ENCODE measurements around the gene PLPP2. TPM values are rescaled to one million over a fixed set of nuclear protein-coding genes. Genes with fewer than 3 reads are reported as not detected.
A peak's percentile ranks its signal among the peaks of the same experiment; 100 is the strongest.

The PLPP2 gene
- total and polyA plus RNA-seq, 11 donors: 0.09 to 4.1 (median 0.99) TPM

DNA sequence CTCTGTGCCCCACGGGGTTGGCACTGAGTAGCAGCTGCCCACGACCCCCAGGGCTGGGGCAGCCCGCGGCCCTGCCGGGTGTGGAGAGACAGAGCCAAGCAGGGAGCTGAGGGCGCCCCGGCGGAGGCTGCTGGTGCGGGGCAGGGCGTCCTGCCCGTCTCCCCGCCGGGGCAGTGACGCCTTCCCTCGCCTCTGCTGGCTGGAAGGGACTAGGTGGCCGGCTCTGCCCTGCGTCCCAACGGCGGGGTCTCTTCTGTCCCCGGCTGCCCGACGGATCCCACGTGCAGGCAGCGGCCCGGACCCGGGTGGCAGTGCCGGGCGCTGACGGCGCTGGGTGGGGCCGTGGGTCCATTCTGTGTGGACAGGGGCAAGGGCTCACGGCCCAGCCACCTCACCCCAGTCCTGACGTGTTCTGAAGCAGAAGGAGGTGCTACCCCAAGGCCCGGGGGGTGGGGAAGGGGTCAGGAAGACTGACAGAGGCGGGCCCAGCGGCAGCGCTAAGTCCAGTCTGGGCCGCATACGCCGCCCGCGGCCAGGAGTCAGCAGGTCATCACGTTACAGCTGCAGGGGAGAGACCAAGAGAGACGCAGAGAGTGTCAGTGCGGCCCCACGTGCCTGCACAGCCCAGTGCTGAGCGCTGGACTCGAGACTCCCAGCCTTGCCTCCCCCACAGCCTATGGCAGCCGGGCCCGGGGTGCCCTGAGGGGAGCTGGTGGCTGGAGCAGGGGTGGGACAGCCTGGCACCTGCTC, 15.1 kb upstream of the PLPP2 start:
- H3K4me3 ChIP-seq: no peak overlapping the region
- TF ChIP-seq POLR2A (IDR thresholded peaks at IDR 0.05) (no peak), CTCF (IDR thresholded peaks at IDR 0.05) (no peak)
- 88 to 96% (median 93%) methylated on average over 12 to 50 of the region's 50 CpGs for WGBS, 4 donors
- H3K36me3 ChIP-seq: peaks cover 0 to 54% (median 46%) of the 10 kb centered on the region in 9 donors
- DNase-seq (peak in 1 of 5 donors; percentile 60), ATAC-seq (peak in 1 of 4 donors; percentile 8)
- no peaks in the 10 kb centered on the region for H3K9me3 ChIP-seq
- intact Hi-C loops (cut with DNase I): no loop called here
- H3K27me3 ChIP-seq: no peaks in the 10 kb centered on the region
- peaks cover 0 to 8% (median 0%) of the 10 kb centered on the region in 12 donors for H3K4me1 ChIP-seq
- peak overlapping the region in 4 of 12 donors; percentile 77 to 86 (median 82) for H3K27ac ChIP-seq

DNA sequence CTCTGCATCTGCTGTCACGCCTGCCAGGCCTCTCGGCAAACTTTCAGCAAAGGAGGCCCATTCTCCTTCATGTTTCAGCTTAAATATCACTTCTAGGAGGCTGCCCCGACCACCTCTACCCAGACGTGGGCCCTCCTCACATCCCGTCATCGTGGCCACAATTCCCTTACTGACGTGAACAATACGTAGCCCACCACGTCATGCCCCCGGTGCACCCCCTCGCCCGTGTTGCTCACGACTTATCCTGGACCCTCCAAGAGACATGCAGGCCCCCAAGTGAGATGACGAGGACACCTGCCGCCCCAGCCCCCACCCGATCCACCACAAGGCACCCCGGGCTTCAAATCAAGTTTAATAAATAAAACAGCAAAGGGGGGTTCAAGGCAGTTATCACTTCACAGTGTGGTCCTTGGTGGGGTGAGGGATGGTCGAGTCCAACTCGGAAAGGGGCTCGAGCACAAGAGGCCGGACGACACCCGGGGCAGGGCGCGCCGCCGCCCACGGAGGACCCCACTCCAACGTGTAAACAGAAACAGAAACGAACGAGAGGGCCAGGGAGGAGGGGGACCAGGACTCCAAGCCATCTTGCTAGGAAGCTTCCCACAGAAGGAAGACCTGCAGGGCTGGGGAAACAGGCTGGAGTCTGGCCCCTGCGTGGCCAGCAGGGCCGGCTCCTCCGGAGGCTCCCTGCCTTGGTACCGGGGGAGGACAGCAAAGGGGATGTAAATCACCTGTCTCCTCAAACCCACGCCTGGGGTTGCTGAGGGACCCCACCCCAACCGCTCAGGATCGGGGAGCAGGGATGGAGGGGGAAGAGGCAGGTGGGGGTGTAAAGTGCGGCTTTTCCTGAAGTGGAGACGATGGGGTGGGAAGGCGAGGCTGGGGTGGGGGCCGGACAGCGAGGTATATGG, 14.3 kb upstream of the PLPP2 start:
- DNase-seq: peak in 1 of 5 donors; percentile 54
- no peak for TF ChIP-seq CTCF (IDR thresholded peaks at IDR 0.05)
- TF ChIP-seq POLR2A (IDR thresholded peaks at IDR 0.05): no peak
- intact Hi-C loops (cut with DNase I): no loop called here
- no peak overlapping the region for H3K4me3 ChIP-seq
- peaks cover 0 to 8% (median 0%) of the 10 kb centered on the region in 12 donors for H3K4me1 ChIP-seq
- WGBS, 4 donors: 92 to 95% (median 94%) methylated on average over 43 of the region's 43 CpGs
- no peaks in the 10 kb centered on the region for H3K27me3 ChIP-seq
- H3K36me3 ChIP-seq: peaks cover 0 to 46% (median 38%) of the 10 kb centered on the region in 9 donors
- no peak for ATAC-seq
- no peaks in the 10 kb centered on the region for H3K9me3 ChIP-seq
- H3K27ac ChIP-seq: peak overlapping the region in 1 of 12 donors; percentile 86

GRCh38 chr19:296476-297225, 5.4 kb upstream of the PLPP2 start:
- peak in 3 of 4 donors; percentile 52 to 70 (median 66) for ATAC-seq
- intact Hi-C loops (cut with DNase I): loop anchor here in 1 of 10 donors (10.0 kb wide), 1 partner anchor 188 kb away; no protein-coding TSS in a partner anchor
- peak in 2 of 5 donors; percentile 56 to 75 for DNase-seq
- H3K27me3 ChIP-seq: peaks cover 14 to 40% (median 33%) of the 10 kb centered on the region in 9 donors
- peaks cover 0 to 28% (median 20%) of the 10 kb centered on the region in 12 donors for H3K4me1 ChIP-seq
- 84 to 89% (median 86%) methylated on average over 21 to 22 of the region's 22 CpGs for WGBS, 4 donors
- no peaks in the 10 kb centered on the region for H3K36me3 ChIP-seq
- H3K9me3 ChIP-seq: no peaks in the 10 kb centered on the region
- no peak overlapping the region for H3K4me3 ChIP-seq
- TF ChIP-seq CTCF (IDR thresholded peaks at IDR 0.05): no peak
- TF ChIP-seq POLR2A (IDR thresholded peaks at IDR 0.05): no peak
- H3K27ac ChIP-seq: peak overlapping the region in 5 of 12 donors; percentile 30 to 70 (median 60)

Measured in heart left ventricle (tissue), 16 donors.